HG03045 (cell line): ENCODE measurements around the gene TCF3.

Experiments
- ATAC-seq: cut with Tn5 transposase; IDR thresholded peaks from one replicate; pipeline ENCODE4 v1.9.1; 2021; ENCODE audit warnings: mild to moderate bottlenecking, moderate library complexity; ENCODE audit not compliant: unreplicated experiment

The TCF3 gene

GRCh38 chr19:1567848-1568227, 84.6 kb downstream of the TCF3 start:
- ATAC-seq: no peak

- ATAC-seq: no peak
Observed at GRCh38 chr19:1567116-1567847, 85.1 kb downstream of the TCF3 start.

- ATAC-seq: no peak
Observed at GRCh38 chr19:1566392-1567115, 85.9 kb downstream of the TCF3 start.

- no peak for ATAC-seq
Observed at GRCh38 chr19:1563251-1563650, 89.2 kb downstream of the TCF3 start.

GRCh38 chr19:1561236-1561842, 91.1 kb downstream of the TCF3 start:
- no peak for ATAC-seq

GRCh38 chr19:1560286-1560882, 92.0 kb downstream of the TCF3 start:
- ATAC-seq: no peak
